CD4-positive, alpha-beta T cell (primary cell): ENCODE measurements around the gene KIF1C. TPM values are rescaled to one million over a fixed set of nuclear protein-coding genes. Genes with fewer than 3 reads are reported as not detected.

Experiments
- ATAC-seq: fragments of 200-7000 bp; cut with Tn5 transposase; one replicate; pipeline ENCODE4 v1.10.0; 2022; ENCODE audit warnings: mild to moderate bottlenecking; ENCODE audit not compliant: poor library complexity
- CTCF ChIA-PET: fragments of 350-600 bp; sonication (Branson Sonifier 250); formaldehyde crosslinking; loops from one replicate; lab custom pipeline; 2021; ENCODE audit warnings: antibody characterized with exemption, inconsistent platforms; lab: Charles Lee
- POLR2A ChIA-PET: fragments of 350-600 bp; sonication (Branson Sonifier 250); formaldehyde crosslinking; loops from one replicate; lab custom pipeline; 2021; ENCODE audit warnings: antibody characterized with exemption, inconsistent platforms; lab: Charles Lee
- DNase-seq, 14 experiments: peaks; one replicate each; pipeline ENCODE4 v3.0.0-alpha.2; 2013 to 2020; ENCODE audit warnings: mixed read lengths in 2 of 14
- H3K27ac ChIP-seq, 2 donors: one replicate each; pipeline versions ENCODE4 v1.5.1 to v1.7.0; 2013; ENCODE audit warnings: low read length in 2 of 2, low read depth in 1 of 2, mild to moderate bottlenecking in 1 of 2
- H3K27me3 ChIP-seq, 2 experiments: 1 replicate in 1 of 2; 2 replicates in 1 of 2; pipeline versions ENCODE4 v1.6.1 to v1.7.0; 2013; ENCODE audit warnings: low read length in 2 of 2, control low read depth in 1 of 2, mild to moderate bottlenecking in 1 of 2, moderate library complexity in 1 of 2; ENCODE audit not compliant: insufficient read depth in 2 of 2, control insufficient read depth in 1 of 2
- H3K36me3 ChIP-seq: one replicate; pipeline ENCODE4 v1.6.1; 2013; ENCODE audit warnings: low read length, control low read depth; ENCODE audit not compliant: insufficient read depth
- H3K4me1 ChIP-seq: one replicate; pipeline ENCODE4 v1.6.1; 2013; ENCODE audit warnings: low read length, control low read depth; ENCODE audit not compliant: insufficient read depth
- H3K4me3 ChIP-seq: one replicate; pipeline ENCODE4 v1.5.1; 2013; ENCODE audit warnings: mild to moderate bottlenecking, low read length, moderate library complexity
- H3K9me3 ChIP-seq, 2 experiments: 1 replicate in 1 of 2; 2 replicates in 1 of 2; pipeline versions ENCODE4 v1.6.1 to v1.7.0; 2013; ENCODE audit warnings: low read length in 2 of 2, mild to moderate bottlenecking in 2 of 2, control low read depth in 1 of 2, moderate library complexity in 1 of 2; ENCODE audit not compliant: control insufficient read depth in 1 of 2, insufficient read depth in 1 of 2
- H3K27ac Mint-ChIP-seq: one replicate; pipeline ENCODE4 v1.8.0; 2020; ENCODE audit warnings: mixed read lengths
- H3K27me3 Mint-ChIP-seq: one replicate; pipeline ENCODE4 v1.8.0; 2021; ENCODE audit warnings: mixed read lengths
- H3K36me3 Mint-ChIP-seq: one replicate; pipeline ENCODE4 v1.8.0; 2021; ENCODE audit warnings: low read depth, mixed read lengths
- H3K4me1 Mint-ChIP-seq: one replicate; pipeline ENCODE4 v1.8.0; 2021; ENCODE audit warnings: low read depth, mixed read lengths
- H3K4me3 Mint-ChIP-seq: one replicate; pipeline ENCODE4 v1.8.0; 2020; ENCODE audit warnings: mild to moderate bottlenecking, mixed read lengths
- H3K9me3 Mint-ChIP-seq: one replicate; pipeline ENCODE4 v1.8.0; 2020; ENCODE audit warnings: mixed read lengths
- intact Hi-C, 2 experiments: fragments of 100-400 bp; cut with DNase I in 1 of 2; cut with micrococcal nuclease in 1 of 2; formaldehyde crosslinking; loops; one replicate each; pipeline versions ENCODE4 v1.15.1 to v1.9.0; 2023 to 2025; cut with DNase I, micrococcal nuclease
- total RNA-seq, 174 experiments: library from RNA in 2 of 174; stranded (reverse) in 2 of 174; gene quantifications; one replicate each; pipeline ENCODE4 v1.2.3 and lab custom pipeline; 2021 to 2026
- TF ChIP-seq, protein P1 (sequence below): fragments of 200-600 bp; IDR thresholded peaks from one replicate; pipeline ENCODE4 v1.8.0; 2022; ENCODE audit warnings: antibody characterized with exemption, mild to moderate bottlenecking

KIF1C gene
- total RNA-seq, 2 experiments from 2014 or later: 10.2 to 12.2 TPM

DNA sequence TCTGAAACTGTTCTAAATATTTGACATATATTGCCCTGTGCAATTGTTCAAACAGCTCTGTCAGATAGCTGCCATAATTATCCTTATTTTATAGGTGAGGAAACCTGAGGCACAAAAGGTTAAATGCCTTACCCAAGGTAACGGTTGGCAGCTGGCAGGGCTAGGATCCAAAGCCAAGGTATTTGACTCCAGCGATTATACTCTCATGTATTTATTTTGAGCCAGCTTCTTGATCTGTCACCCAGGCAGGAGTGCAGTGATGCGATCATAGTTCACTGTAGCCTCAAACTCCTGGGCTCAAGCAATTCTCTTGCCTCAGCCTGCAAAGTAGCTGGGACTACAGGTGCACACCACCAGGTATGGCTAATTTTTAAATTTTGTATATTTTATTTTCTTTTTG is 39.6 kb upstream of the KIF1C start:
- Mint-ChIP-seq H3K36me3 (peaks cover 25% of the 10 kb centered on the region), H3K27me3 (no peaks in the 10 kb centered on the region), H3K27ac (no peak overlapping the region), H3K4me1 (peaks cover 5% of the 10 kb centered on the region), H3K4me3 (no peak overlapping the region), H3K9me3 (no peaks in the 10 kb centered on the region)
- Histone ChIP-seq H3K4me3 (no peak overlapping the region), H3K36me3 (peaks cover 16% of the 10 kb centered on the region), H3K9me3 (no peaks in the 10 kb centered on the region), H3K4me1 (no peaks in the 10 kb centered on the region), H3K27me3 (no peaks in the 10 kb centered on the region), H3K27ac (no peak overlapping the region)
- no peak for ATAC-seq
- no peak for DNase-seq
- TF ChIP-seq, protein P1, sequence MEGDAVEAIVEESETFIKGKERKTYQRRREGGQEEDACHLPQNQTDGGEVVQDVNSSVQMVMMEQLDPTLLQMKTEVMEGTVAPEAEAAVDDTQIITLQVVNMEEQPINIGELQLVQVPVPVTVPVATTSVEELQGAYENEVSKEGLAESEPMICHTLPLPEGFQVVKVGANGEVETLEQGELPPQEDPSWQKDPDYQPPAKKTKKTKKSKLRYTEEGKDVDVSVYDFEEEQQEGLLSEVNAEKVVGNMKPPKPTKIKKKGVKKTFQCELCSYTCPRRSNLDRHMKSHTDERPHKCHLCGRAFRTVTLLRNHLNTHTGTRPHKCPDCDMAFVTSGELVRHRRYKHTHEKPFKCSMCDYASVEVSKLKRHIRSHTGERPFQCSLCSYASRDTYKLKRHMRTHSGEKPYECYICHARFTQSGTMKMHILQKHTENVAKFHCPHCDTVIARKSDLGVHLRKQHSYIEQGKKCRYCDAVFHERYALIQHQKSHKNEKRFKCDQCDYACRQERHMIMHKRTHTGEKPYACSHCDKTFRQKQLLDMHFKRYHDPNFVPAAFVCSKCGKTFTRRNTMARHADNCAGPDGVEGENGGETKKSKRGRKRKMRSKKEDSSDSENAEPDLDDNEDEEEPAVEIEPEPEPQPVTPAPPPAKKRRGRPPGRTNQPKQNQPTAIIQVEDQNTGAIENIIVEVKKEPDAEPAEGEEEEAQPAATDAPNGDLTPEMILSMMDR: no peak
- ChIA-PET CTCF (no interaction called here), POLR2A (interaction anchor here (1.4 to 3.2 kb wide), 3 partner anchors 9 to 18 kb away, joined by 5 to 13 read pairs (median 12); partner anchors contain the start of genes PFN1, RNF167, SLC25A11 and SPAG7)
- intact Hi-C loops: no loop called here

DNA sequence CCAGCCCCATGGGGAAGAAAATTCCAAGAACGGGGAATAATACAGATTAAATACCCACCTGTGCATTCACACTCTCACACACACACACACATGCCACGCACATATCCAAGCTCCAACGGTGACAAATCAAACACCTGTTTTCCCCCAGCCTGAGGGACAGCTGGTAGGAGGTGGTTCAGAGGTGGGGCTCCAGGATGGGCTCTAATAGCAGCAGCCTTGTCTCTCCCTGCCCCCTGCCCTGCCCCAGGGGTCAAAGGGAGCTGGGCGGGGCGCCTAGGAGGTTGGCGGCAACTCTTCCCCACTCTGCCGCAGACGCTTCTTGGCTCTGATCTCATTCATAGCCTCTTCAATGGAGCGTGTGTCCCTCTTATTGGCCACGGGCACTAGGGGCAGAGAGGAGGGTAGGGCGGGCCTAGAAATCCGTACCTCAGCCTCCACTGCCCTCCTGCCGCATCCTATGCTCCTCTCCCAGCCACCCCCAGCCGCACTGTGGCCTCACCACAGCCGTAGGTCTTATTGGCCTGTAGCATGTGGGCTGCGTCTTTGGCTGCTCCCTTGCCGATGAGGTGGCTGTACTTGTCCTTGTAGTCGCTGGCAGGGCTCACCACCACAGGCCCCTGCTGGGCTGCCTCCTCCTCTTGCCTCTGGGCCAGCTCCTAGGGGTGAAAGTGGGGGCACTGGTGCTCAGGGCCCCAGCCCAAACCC is 38.3 kb upstream of the KIF1C start:
- TF ChIP-seq, protein P1: no peak
- no peak for ATAC-seq

DNA sequence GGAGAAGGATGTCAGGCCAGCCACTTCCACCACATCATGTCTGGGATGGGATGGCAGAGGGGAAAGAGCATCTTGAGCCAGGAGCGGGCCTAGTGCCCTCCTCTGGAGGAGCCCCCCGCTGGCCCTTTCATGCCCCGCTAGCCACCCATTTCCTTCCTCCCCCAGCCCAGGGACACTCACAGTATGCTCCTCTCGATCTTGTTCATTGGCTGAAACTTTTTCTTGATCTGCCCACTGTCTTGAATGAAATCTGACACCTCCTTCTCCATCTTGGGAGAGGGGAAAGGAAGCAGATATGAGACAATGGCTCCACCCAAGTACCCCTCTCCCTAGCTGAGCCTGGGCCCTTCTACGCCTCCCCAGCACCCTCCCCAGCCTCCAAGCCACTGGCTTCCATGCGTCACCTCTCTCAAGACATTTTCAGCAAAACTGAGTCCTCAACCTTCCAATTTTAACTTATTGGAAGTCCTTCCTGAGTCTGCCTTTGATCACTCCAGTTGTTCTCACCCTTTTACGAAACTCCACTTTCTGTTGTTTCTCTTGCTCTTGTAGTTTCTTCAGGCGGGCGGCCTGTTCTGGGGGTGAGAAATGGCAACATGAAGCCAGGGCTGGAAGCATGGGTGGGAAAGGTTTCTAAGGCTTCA is 37.3 kb upstream of the KIF1C start:
- Mint-ChIP-seq H3K27ac (no peak overlapping the region), H3K36me3 (peaks cover 29% of the 10 kb centered on the region), H3K4me1 (peaks cover 9% of the 10 kb centered on the region), H3K4me3 (no peak overlapping the region), H3K9me3 (no peaks in the 10 kb centered on the region), H3K27me3 (no peaks in the 10 kb centered on the region)
- Histone ChIP-seq H3K36me3 (peaks cover 16% of the 10 kb centered on the region), H3K9me3 (no peaks in the 10 kb centered on the region), H3K27ac (no peak overlapping the region), H3K4me3 (no peak overlapping the region), H3K27me3 (no peaks in the 10 kb centered on the region), H3K4me1 (no peaks in the 10 kb centered on the region)
- CTCF ChIA-PET: no interaction called here
- DNase-seq: no peak
- POLR2A ChIA-PET: no interaction called here
- ATAC-seq: no peak
- TF ChIP-seq, protein P1: no peak
- intact Hi-C loops: loop anchor here in 1 of 2 experiments (10.0 kb wide), 2 partner anchors 166 to 596 kb away; partner anchors contain the start of genes PSMB6 and UBE2G1

More for the DNA sequence above, 38.3 kb upstream of the KIF1C start:
- ChIA-PET POLR2A (interaction anchor here (1.0 kb wide), 1 partner anchor 11 kb away, joined by 6 read pairs; the partner anchor contains the start of gene PFN1), CTCF (no interaction called here)
- Histone ChIP-seq H3K36me3 (peaks cover 16% of the 10 kb centered on the region), H3K9me3 (no peaks in the 10 kb centered on the region), H3K4me1 (no peaks in the 10 kb centered on the region), H3K27me3 (no peaks in the 10 kb centered on the region), H3K27ac (no peak overlapping the region), H3K4me3 (no peak overlapping the region)
- Mint-ChIP-seq H3K27ac (no peak overlapping the region), H3K4me3 (no peak overlapping the region), H3K9me3 (no peaks in the 10 kb centered on the region), H3K4me1 (peaks cover 5% of the 10 kb centered on the region), H3K36me3 (peaks cover 25% of the 10 kb centered on the region), H3K27me3 (no peaks in the 10 kb centered on the region)
- no peak for DNase-seq
- intact Hi-C loops: no loop called here
